KMS-11 (cell line): ENCODE results near the gene ESYT1.
A peak's percentile ranks its signal among the peaks of the same experiment; 100 is the strongest.

ENCODE experiments used
- H2AFZ ChIP-seq: fragments of 200-600 bp; sonication (generic); 2 replicates; pipeline ENCODE4 v1.6.1; 2016; ENCODE audit warnings: antibody characterized with exemption, mixed run types, low read depth
- H3K27ac ChIP-seq: fragments of 200-600 bp; sonication (generic); 2 replicates; pipeline ENCODE4 v1.6.1; 2016; ENCODE audit warnings: mild to moderate bottlenecking, mixed run types
- H3K27me3 ChIP-seq: fragments of 200-600 bp; sonication (generic); 2 replicates; pipeline ENCODE4 v1.6.1; 2017; ENCODE audit warnings: mild to moderate bottlenecking, low read depth, mixed run types, moderate library complexity; ENCODE audit not compliant: insufficient read depth
- H3K36me3 ChIP-seq: fragments of 200-600 bp; sonication (generic); 2 replicates; pipeline ENCODE4 v1.6.1; 2017; ENCODE audit warnings: mild to moderate bottlenecking, mixed run types; ENCODE audit not compliant: insufficient read depth
- H3K4me1 ChIP-seq: fragments of 200-600 bp; sonication (generic); 2 replicates; pipeline ENCODE4 v1.6.1; 2016; ENCODE audit warnings: mild to moderate bottlenecking, low read depth, mixed run types; ENCODE audit not compliant: poor library complexity, severe bottlenecking
- H3K4me2 ChIP-seq: fragments of 200-600 bp; sonication (generic); 2 replicates; pipeline ENCODE4 v1.7.0; 2016; ENCODE audit warnings: mild to moderate bottlenecking, mixed run types
- H3K4me3 ChIP-seq: fragments of 200-600 bp; sonication (generic); IDR thresholded peaks from 2 replicates; pipeline ENCODE4 v1.6.1; 2017; ENCODE audit warnings: low read depth, low read length, mixed read lengths; ENCODE audit not compliant: insufficient read depth
- H3K79me2 ChIP-seq: fragments of 200-600 bp; sonication (generic); 2 replicates; pipeline ENCODE4 v1.6.1; 2016; ENCODE audit warnings: low read depth, mixed run types; ENCODE audit not compliant: insufficient read depth
- H3K9ac ChIP-seq: fragments of 200-600 bp; sonication (generic); 2 replicates; pipeline ENCODE4 v1.6.1; 2016; ENCODE audit warnings: mild to moderate bottlenecking, mixed run types
- H4K20me1 ChIP-seq: fragments of 200-600 bp; sonication (generic); 2 replicates; pipeline ENCODE4 v1.6.1; 2016; ENCODE audit warnings: mild to moderate bottlenecking, mixed run types; ENCODE audit not compliant: insufficient read depth
- TF ChIP-seq, protein P1 (sequence below): fragments of 200-600 bp; sonication (generic); conservative IDR thresholded peaks from 2 replicates; pipeline ENCODE4 v1.6.1; 2017; ENCODE audit warnings: low read depth, mild to moderate bottlenecking, antibody characterized with exemption, low read length, moderate library complexity, mixed read lengths

ESYT1 gene

DNA sequence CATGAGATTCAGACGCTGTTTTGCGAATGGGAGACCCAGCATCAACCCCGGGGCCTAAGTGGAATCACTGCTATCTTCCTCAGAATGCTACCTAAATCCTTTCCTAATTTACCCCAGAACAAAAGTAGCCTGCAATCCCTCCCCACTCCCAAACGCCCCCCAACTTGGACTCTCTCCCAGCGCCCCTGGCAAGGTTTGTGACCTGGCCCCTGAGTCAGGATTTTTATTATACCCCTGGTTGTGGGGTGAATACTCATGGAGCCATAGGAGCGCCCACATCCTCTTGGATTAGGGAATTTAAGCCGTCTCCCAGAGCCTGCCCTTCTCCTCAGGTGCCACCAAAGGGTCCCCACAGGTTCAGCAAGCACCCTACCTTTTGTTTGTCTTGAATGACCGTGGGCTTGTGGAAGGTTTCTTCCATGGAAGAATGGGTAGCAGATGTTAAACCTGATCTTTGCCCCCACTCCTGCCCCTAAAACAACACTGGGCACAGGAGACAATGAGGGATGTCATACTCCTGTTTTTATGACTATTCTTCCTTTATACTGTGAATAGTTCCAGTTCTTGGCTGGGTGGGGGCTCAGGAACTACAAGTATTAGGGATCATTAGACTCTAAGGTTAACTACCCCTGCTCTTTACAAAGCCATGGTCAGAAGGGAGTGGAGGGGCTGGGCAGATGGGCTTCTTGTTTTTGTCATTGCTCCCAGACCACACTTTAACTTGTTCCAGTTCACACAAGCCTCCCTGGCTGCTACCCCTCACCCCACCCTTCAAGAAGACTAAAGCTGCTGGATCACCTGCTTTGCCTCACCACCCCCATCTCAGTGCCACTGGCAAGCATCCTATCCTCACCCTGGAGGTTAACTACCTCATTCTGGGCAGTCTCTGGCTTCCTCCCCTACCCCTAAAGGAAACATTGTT is 24.9 kb downstream of the ESYT1 start:
- peak overlapping the region; percentile 89; the same call in 1 of the 2 replicates for H3K27ac ChIP-seq
- H3K27me3 ChIP-seq = no peaks in the 10 kb centered on the region
- peaks cover 47% of the 10 kb centered on the region for H3K4me1 ChIP-seq
- peak overlapping the region; percentile 52 for H3K4me2 ChIP-seq
- no peaks in the 10 kb centered on the region for H3K79me2 ChIP-seq
- H4K20me1 ChIP-seq = no peaks in the 10 kb centered on the region
- peak overlapping the region; percentile 53 for H2AFZ ChIP-seq
- H3K9ac ChIP-seq = peak overlapping the region; percentile 90; the same call in 1 of the 2 replicates
- H3K36me3 ChIP-seq = no peaks in the 10 kb centered on the region
- TF ChIP-seq, protein P1, sequence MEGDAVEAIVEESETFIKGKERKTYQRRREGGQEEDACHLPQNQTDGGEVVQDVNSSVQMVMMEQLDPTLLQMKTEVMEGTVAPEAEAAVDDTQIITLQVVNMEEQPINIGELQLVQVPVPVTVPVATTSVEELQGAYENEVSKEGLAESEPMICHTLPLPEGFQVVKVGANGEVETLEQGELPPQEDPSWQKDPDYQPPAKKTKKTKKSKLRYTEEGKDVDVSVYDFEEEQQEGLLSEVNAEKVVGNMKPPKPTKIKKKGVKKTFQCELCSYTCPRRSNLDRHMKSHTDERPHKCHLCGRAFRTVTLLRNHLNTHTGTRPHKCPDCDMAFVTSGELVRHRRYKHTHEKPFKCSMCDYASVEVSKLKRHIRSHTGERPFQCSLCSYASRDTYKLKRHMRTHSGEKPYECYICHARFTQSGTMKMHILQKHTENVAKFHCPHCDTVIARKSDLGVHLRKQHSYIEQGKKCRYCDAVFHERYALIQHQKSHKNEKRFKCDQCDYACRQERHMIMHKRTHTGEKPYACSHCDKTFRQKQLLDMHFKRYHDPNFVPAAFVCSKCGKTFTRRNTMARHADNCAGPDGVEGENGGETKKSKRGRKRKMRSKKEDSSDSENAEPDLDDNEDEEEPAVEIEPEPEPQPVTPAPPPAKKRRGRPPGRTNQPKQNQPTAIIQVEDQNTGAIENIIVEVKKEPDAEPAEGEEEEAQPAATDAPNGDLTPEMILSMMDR = no peak
- peak overlapping the region; percentile 56 for H3K4me3 ChIP-seq

DNA sequence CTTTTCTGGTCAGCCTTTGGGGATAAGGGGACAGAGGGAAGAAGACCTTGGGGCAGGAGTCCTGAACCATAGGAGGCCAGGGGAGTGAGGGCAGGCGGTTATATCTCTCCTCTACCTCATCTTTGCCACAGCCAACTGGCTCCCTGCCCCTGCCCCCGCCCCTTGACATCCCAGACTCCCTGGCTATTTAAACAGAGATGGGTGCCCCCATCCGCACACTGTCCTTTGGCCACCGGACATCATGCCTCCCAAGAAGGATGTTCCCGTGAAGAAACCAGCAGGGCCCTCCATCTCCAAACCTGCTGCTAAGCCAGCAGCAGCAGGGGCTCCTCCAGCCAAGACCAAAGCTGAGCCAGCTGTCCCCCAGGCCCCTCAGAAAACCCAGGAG is 25.6 kb downstream of the ESYT1 start:
- H3K9ac ChIP-seq = no peak overlapping the region; the same call in 1 of the 2 replicates
- H3K27ac ChIP-seq = no peak overlapping the region
- TF ChIP-seq, protein P1 = no peak
- H3K4me3 ChIP-seq = no peak overlapping the region
- peaks cover 47% of the 10 kb centered on the region for H3K4me1 ChIP-seq
- H3K27me3 ChIP-seq = no peaks in the 10 kb centered on the region
- H3K36me3 ChIP-seq = no peaks in the 10 kb centered on the region
- peaks cover 6% of the 10 kb centered on the region for H3K79me2 ChIP-seq
- no peak overlapping the region for H2AFZ ChIP-seq
- no peaks in the 10 kb centered on the region for H4K20me1 ChIP-seq
- peak overlapping the region; percentile 52; the same call in 1 of the 2 replicates for H3K4me2 ChIP-seq

DNA sequence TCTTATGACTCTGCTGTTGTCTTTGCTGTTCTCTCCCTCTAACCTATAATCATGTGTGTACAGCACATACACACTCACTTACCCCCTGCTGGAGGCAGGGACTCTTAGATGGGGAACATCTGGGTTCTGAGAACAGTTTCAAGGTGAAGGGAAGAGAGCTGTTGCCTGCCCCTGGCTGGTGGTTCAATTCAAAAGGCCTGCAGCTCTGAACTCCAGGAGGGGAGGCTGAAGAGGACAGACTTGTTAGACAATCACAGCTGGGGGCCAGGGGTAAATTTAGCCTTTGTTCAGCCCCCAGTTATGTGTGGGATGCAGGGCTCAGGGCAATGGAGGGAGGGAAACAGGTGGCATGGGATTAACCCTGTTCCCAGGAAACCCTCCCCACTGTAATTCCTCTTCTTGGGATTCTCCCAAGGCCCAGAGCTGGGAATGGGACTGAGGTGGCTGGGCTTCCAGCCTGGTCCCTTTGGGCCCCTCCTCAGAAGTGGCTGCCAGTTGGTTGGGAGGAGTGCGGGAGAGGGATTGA is 26.2 kb downstream of the ESYT1 start:
- no peaks in the 10 kb centered on the region for H3K27me3 ChIP-seq
- peak overlapping the region; percentile 5; the same call in 1 of the 2 replicates for H3K4me2 ChIP-seq
- peaks cover 12% of the 10 kb centered on the region for H3K79me2 ChIP-seq
- H3K27ac ChIP-seq = no peak overlapping the region
- TF ChIP-seq, protein P1 = no peak
- no peak overlapping the region for H3K4me3 ChIP-seq
- no peak overlapping the region for H2AFZ ChIP-seq
- no peaks in the 10 kb centered on the region for H3K36me3 ChIP-seq
- no peaks in the 10 kb centered on the region for H4K20me1 ChIP-seq
- H3K9ac ChIP-seq = no peak overlapping the region
- H3K4me1 ChIP-seq = peaks cover 48% of the 10 kb centered on the region

DNA sequence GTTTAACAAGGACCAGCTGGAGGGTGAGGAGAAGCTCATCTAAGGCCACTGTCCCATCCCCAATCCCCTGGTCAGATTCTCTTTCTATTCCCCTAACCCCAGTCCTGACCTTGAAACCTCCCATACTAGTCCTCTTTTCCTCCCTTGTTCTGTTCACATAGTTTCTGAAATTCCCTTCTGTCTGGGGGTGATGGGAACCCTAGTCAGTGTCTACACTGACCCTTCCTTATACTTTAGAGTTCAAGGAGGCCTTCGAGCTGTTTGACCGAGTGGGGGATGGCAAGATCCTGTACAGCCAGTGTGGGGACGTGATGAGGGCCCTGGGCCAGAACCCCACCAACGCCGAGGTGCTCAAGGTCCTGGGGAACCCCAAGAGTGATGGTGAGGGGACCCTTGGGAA is 26.8 kb downstream of the ESYT1 start:
- TF ChIP-seq, protein P1 = no peak
- Histone ChIP-seq H2AFZ (no peak overlapping the region), H3K4me2 (no peak overlapping the region), H3K27me3 (no peaks in the 10 kb centered on the region), H3K4me1 (peaks cover 54% of the 10 kb centered on the region), H3K9ac (no peak overlapping the region), H3K27ac (no peak overlapping the region), H4K20me1 (no peaks in the 10 kb centered on the region), H3K4me3 (no peak overlapping the region), H3K36me3 (peaks cover 2% of the 10 kb centered on the region; the same call in 1 of the 2 replicates), H3K79me2 (peaks cover 17% of the 10 kb centered on the region)
